ENCODE data around the gene ERVK3-1.
A peak's percentile ranks its signal among the peaks of the same experiment; 100 is the strongest.

ERVK3-1 gene

GRCh38 chr19:58274771-58275201, 30.4 kb upstream of the ERVK3-1 start:
- no peak overlapping the region for H3K4me3 ChIP-seq (ENCODE audit: insufficient read length, low read depth)
- H3K4me1 ChIP-seq (ENCODE audit: insufficient read depth, insufficient read length), result no peaks in the 10 kb centered on the region
- DNase-seq (ENCODE audit: low read depth, low spot score), result no peak
- H3K9ac ChIP-seq (ENCODE audit: insufficient read length, low read depth), result no peak overlapping the region
- H3K27me3 ChIP-seq (ENCODE audit: insufficient read depth, insufficient read length), result no peaks in the 10 kb centered on the region
- TF ChIP-seq ZNF274 (IDR thresholded peaks at IDR 0.05; ENCODE audit: low read depth, low read length) (no peak), YY1 (IDR thresholded peaks at IDR 0.05; ENCODE audit: insufficient read depth, insufficient read length) (no peak), SUZ12 (IDR thresholded peaks at IDR 0.05; ENCODE audit: extremely low read depth, insufficient read depth, insufficient read length) (no peak)
- H3K36me3 ChIP-seq (ENCODE audit: insufficient read depth, insufficient read length, low read length), result peaks cover 28% of the 10 kb centered on the region
- peaks cover 5% of the 10 kb centered on the region; the same call in 1 of the 2 replicates for H3K9me3 ChIP-seq (ENCODE audit: insufficient read depth, low read length)

GRCh38 chr19:58275564-58275963, 29.6 kb upstream of the ERVK3-1 start:
- H3K27me3 ChIP-seq (ENCODE audit: insufficient read depth, insufficient read length), result no peaks in the 10 kb centered on the region
- H3K9me3 ChIP-seq (ENCODE audit: insufficient read depth, low read length), result 0 out of 2 replicates have a peak, but pooled peaks cover 5% of the 10 kb centered on the region
- TF ChIP-seq ZNF274 (IDR thresholded peaks at IDR 0.05; ENCODE audit: low read depth, low read length) (no peak), SUZ12 (IDR thresholded peaks at IDR 0.05; ENCODE audit: extremely low read depth, insufficient read depth, insufficient read length) (no peak), YY1 (IDR thresholded peaks at IDR 0.05; ENCODE audit: insufficient read depth, insufficient read length) (no peak)
- no peaks in the 10 kb centered on the region for H3K4me1 ChIP-seq (ENCODE audit: insufficient read depth, insufficient read length)
- DNase-seq (ENCODE audit: low read depth, low spot score), result no peak
- peaks cover 32% of the 10 kb centered on the region for H3K36me3 ChIP-seq (ENCODE audit: insufficient read depth, insufficient read length, low read length)
- H3K4me3 ChIP-seq (ENCODE audit: insufficient read length, low read depth), result no peak overlapping the region
- H3K9ac ChIP-seq (ENCODE audit: insufficient read length, low read depth), result no peak overlapping the region

GRCh38 chr19:58277197-58277596, 28.0 kb upstream of the ERVK3-1 start:
- no peaks in the 10 kb centered on the region for H3K4me1 ChIP-seq (ENCODE audit: insufficient read depth, insufficient read length)
- TF ChIP-seq YY1 (IDR thresholded peaks at IDR 0.05; ENCODE audit: insufficient read depth, insufficient read length) (no peak), SUZ12 (IDR thresholded peaks at IDR 0.05; ENCODE audit: extremely low read depth, insufficient read depth, insufficient read length) (no peak), ZNF274 (IDR thresholded peaks at IDR 0.05; ENCODE audit: low read depth, low read length) (no peak)
- H3K9ac ChIP-seq (ENCODE audit: insufficient read length, low read depth), result no peak overlapping the region
- H3K9me3 ChIP-seq (ENCODE audit: insufficient read depth, low read length), result 0 out of 2 replicates have a peak, but pooled peaks cover 5% of the 10 kb centered on the region
- H3K27me3 ChIP-seq (ENCODE audit: insufficient read depth, insufficient read length), result no peaks in the 10 kb centered on the region
- H3K4me3 ChIP-seq (ENCODE audit: insufficient read length, low read depth), result no peak overlapping the region
- DNase-seq (ENCODE audit: low read depth, low spot score), result no peak
- H3K36me3 ChIP-seq (ENCODE audit: insufficient read depth, insufficient read length, low read length), result peaks cover 36% of the 10 kb centered on the region

GRCh38 chr19:58277748-58278540, 27.2 kb upstream of the ERVK3-1 start:
- no peak for DNase-seq (ENCODE audit: low read depth, low spot score)
- no peaks in the 10 kb centered on the region for H3K27me3 ChIP-seq (ENCODE audit: insufficient read depth, insufficient read length)
- no peak for TF ChIP-seq SUZ12 (IDR thresholded peaks at IDR 0.05; ENCODE audit: extremely low read depth, insufficient read depth, insufficient read length)
- no peaks in the 10 kb centered on the region for H3K4me1 ChIP-seq (ENCODE audit: insufficient read depth, insufficient read length)
- 0 out of 2 replicates have a peak, but pooled peaks cover 5% of the 10 kb centered on the region for H3K9me3 ChIP-seq (ENCODE audit: insufficient read depth, low read length)
- peak overlapping the region; percentile 89 for H3K4me3 ChIP-seq (ENCODE audit: insufficient read length, low read depth)
- H3K9ac ChIP-seq (ENCODE audit: insufficient read length, low read depth), result peak overlapping the region; percentile 87
- H3K36me3 ChIP-seq (ENCODE audit: insufficient read depth, insufficient read length, low read length), result peaks cover 38% of the 10 kb centered on the region

- H3K9me3 ChIP-seq (ENCODE audit: insufficient read depth, low read length), result 0 out of 2 replicates have a peak, but pooled peaks cover 5% of the 10 kb centered on the region
- peak; percentile 92 for DNase-seq (ENCODE audit: low read depth, low spot score)
- H3K27me3 ChIP-seq (ENCODE audit: insufficient read depth, insufficient read length), result no peaks in the 10 kb centered on the region
- H3K4me3 ChIP-seq (ENCODE audit: insufficient read length, low read depth), result peak within 1 kb of the TSS; percentile 89
- TF ChIP-seq ZNF274 (IDR thresholded peaks at IDR 0.05; ENCODE audit: low read depth, low read length) (no peak), YY1 (IDR thresholded peaks at IDR 0.05; ENCODE audit: insufficient read depth, insufficient read length) (peak; percentile 82), SUZ12 (IDR thresholded peaks at IDR 0.05; ENCODE audit: extremely low read depth, insufficient read depth, insufficient read length) (no peak)
- H3K36me3 ChIP-seq (ENCODE audit: insufficient read depth, insufficient read length, low read length), result peaks cover 39% of the 10 kb centered on the region
- no peaks in the 10 kb centered on the region for H3K4me1 ChIP-seq (ENCODE audit: insufficient read depth, insufficient read length)
- H3K9ac ChIP-seq (ENCODE audit: insufficient read length, low read depth), result peak within 1 kb of the TSS; percentile 94
Observed at GRCh38 chr19:58278541-58279041, 26.6 kb upstream of the ERVK3-1 start, which contains the start of gene ZNF8. Gene ZNF8, plus strand, starts transcription at chr19:58278955. Its CDS starts 127 bp downstream, at chr19:58279082.

- Histone ChIP-seq H3K4me1 (ENCODE audit: insufficient read depth, insufficient read length) (no peaks in the 10 kb centered on the region), H3K4me3 (ENCODE audit: insufficient read length, low read depth) (peak overlapping the region; percentile 89), H3K27me3 (ENCODE audit: insufficient read depth, insufficient read length) (no peaks in the 10 kb centered on the region), H3K9me3 (ENCODE audit: insufficient read depth, low read length) (0 out of 2 replicates have a peak, but pooled peaks cover 3% of the 10 kb centered on the region), H3K9ac (ENCODE audit: insufficient read length, low read depth) (peak overlapping the region; percentile 94), H3K36me3 (ENCODE audit: insufficient read depth, insufficient read length, low read length) (peaks cover 37% of the 10 kb centered on the region)
- no peak for TF ChIP-seq YY1 (IDR thresholded peaks at IDR 0.05; ENCODE audit: insufficient read depth, insufficient read length)
- TF ChIP-seq SUZ12 (IDR thresholded peaks at IDR 0.05; ENCODE audit: extremely low read depth, insufficient read depth, insufficient read length), result no peak
- no peak for TF ChIP-seq ZNF274 (IDR thresholded peaks at IDR 0.05; ENCODE audit: low read depth, low read length)
- peak; percentile 15 for DNase-seq (ENCODE audit: low read depth, low spot score)
Observed at GRCh38 chr19:58279042-58279924, 25.9 kb upstream of the ERVK3-1 start.

All from NT2/D1 (cell line).